GM18867 (cell line): ENCODE measurements around the gene FTO.
"Not testable (repeated sequence)": the region's sequence is repeated elsewhere in the genome, so short reads cannot be mapped to it uniquely, and the experiment has no call there.

Experiments
- ATAC-seq: cut with Tn5 transposase; IDR thresholded peaks from one replicate; pipeline ENCODE4 v1.9.1; 2021; ENCODE audit warnings: mild to moderate bottlenecking, moderate library complexity; ENCODE audit not compliant: unreplicated experiment

FTO gene

DNA sequence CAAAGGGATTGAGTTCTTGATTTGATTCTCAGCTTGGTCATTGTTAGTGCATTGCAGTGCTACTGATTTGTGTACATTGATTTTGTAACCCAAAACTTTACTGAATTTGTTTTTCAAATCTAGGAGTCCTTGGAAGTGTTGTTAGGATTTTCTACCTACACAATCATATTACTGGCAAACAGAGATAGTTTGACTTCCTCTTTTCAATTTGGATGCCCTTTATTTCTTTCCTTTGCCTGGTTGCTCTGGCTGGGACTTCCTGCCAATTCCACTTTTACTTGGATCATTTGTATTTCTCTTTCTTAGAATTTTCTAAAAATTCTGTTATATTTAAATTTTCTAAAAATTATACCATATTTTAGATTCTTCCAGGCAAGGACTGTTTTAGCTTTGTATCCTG lies 151.1 kb downstream of the FTO start:
- ATAC-seq: no peak

DNA sequence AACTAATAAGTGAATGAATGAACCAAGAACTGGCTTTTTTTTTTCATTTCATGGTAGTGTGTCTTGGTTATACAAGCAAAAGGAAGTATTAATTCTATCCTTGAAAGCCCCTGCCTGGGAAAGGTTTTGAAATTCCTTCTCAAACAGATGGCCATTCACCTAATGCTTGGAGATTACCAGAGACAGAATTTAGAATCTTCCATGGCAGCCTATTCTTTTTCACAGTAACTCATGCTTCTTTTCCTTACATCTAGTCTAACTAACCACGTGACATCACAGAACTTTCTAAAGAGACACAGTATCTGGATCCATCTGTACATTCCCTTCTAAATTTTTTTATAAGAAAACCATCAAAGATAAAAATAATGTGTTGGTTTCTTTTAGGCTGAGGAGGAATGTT lies 151.6 kb downstream of the FTO start:
- ATAC-seq: no peak

DNA sequence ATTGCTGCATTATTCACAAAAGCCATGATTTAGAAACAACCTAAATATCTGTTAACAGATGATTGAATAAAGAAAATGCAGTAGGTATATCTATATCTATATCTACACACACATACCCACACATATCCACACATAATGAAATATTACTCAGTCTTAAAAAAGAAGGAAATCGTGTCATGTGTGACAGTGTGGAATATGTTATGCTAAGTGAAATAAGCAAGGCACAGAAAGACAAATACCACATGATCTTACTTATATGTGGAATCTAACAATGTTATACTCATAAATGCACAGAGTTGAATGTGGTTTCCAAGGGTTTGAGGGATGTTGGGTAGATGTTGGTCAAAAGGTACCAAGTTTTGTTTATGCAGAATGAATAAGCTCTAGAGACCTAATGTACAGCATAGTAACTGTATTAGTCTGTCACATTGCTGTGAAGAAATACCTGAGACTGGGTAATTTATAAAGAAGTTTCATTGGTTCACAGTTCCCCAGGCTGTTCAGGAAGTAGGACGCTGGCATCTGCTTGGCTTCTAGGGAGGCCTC lies 156.1 kb downstream of the FTO start:
- ATAC-seq: no peak

DNA sequence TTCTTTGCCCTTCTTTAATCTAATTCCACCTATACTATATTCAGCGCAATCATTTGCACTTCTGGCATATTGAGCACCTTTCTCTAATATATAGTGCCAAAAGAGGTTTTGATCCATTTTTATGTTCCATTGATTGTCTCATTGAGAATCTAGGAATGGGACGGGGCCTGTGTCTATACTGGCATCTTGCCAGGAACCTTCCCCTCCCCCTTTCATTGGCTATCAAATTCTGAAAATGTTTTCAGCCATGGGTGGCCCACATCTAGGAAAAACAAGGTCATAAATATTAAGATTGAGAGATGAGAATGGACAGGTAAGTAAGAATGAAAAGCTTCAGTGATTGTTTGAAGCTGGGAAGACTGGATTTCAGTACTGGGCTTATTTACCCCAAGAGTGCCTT lies 159.9 kb downstream of the FTO start:
- ATAC-seq: no peak

DNA sequence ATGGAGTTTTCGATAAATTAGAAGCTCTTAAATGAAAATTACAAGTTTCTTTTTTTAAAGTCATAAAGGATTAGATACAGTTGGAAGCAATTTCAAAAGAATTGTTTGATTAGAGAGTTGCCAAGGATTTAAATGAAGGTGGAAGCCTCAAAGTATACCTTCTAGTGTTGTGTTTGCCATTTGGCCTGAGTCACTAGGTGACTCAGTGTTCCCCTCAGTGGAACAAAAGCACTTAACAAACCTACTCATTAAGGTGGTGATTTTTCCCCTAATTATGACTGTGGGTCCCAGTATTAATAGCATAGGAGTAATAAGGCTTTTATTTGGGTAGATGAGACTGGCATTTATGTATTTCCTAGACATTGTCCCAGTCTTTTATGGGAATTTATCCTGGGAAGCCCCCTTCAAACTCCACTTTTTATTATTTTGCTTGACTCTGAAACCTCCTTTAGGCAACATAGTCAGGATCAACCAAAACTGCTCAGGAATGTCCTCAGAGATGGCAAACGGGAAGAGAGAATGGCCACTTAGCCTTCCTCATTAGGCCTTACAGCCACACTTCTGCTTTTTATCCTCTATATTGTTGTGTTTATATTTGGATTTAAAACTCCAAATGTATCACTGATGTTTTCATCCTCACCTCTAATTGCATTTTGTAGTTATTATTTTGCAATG lies 161.0 kb downstream of the FTO start:
- ATAC-seq: no peak

DNA sequence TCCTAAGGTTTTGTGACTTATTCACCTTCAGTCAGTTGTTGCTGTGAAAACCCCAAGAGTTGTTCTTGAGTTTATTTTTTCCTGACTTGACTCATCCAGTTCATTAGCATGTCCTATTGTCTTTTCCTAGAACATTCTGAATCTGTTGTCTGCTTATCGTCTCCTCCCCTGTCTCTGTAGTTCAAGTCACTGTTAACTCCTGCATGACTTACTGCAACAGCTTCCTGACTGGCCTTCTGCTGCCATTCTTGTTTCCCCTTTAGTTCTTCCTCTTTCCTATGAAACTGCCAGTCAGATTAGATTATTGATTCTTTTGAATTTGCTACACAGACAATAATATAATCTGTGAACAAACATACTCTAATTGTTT lies 161.5 kb downstream of the FTO start:
- no peak for ATAC-seq

DNA sequence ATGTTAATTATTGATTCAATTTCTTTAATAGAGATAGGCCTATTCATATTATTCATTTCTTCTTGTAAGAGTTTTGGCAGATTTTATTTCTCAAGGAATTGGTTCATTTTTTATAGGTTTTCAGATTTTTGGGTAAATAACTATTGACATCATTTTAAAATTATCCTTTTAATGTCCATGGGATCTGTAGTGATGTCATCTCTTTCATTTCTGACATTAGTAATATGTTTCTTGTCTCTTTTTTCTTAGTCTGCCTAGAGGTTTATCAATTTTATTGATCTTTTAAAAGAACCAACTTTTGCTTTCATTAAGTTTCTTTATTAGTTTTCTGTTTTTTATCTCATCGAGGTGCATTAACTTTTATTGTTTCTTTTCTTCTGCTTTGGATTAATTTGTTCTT lies 162.6 kb downstream of the FTO start:
- ATAC-seq: no peak

DNA sequence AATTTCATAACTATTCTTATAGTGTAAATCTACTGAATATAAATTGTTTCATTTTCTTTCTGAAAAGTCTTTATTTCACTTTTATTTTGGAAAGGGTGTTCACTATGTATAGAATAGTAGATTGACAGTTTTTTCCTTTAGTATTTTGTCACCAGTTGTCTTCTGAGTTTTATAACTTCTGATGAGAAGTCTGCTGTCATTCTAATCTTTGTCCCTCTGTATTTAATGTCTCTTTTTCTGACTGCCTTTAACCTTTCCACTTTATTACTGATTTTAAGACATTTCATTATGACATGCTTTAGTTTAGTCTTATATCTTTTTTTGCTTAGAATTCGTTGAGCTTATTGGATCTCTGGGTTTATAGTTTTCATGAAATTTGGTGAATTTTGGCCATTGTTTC lies 166.9 kb downstream of the FTO start:
- no peak for ATAC-seq

DNA sequence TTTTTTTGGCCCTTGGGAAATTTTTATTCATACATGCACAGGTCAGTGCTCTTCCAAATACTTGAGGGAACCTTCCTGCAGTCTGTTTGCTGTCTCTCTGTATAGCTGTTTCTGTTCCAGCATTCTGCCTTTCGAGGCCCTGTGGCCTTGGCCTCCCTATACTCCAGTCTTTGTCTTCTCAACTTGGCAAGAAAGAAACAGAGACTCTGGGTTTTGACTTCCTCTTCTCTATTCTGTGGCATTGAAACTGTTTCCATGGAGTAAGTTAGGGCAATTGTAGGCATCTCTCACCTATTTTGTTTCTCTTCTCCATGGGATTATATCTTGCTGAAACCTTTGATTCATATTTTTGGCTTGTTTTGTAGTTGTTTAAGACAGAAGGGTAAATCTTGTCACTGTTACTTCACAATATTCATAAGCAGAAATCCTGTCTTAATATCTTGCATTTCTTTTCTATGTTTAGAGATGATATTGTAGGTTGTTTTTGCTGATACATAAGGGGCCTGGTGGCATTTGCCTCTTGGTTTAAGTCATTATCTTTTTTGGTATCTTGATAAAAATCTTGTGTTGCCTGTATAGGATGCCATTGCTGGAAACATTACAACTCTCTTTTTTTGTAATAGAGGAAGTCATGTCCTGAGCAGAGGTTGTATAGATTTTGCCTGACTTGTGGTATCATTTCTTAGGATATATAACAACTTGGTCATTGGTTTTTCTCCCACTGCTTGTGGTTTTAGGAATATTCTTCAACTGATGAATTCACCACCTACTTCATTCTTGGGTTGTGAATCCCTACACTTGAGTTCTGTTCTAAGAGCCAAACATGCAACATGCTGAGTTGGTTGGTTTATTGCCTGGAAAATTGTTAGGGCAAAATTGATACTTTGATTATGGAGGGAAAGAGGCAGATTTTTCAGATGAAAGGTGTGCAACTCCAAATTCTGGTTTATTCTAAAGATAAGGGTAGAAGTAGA lies 168.6 kb downstream of the FTO start:
- no peak for ATAC-seq

DNA sequence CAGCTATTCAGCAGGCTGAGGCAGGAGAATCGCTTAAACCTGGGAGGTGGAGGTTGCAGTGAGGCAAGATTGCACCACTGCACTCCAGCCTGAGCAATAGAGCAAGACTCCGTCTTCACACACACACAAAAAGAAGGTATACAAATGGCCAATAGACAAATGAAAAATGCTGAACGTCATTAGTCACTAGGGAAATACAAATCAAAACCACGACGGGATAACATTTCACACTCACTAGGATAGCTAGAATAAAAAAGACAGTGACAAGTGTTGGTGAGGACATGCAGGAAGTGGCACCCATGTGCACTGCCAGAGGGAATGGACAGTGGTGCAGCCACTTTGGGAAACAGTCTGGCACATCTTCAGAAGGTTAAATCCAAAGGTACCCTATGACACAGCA lies 172.9 kb downstream of the FTO start:
- ATAC-seq: no peak

DNA sequence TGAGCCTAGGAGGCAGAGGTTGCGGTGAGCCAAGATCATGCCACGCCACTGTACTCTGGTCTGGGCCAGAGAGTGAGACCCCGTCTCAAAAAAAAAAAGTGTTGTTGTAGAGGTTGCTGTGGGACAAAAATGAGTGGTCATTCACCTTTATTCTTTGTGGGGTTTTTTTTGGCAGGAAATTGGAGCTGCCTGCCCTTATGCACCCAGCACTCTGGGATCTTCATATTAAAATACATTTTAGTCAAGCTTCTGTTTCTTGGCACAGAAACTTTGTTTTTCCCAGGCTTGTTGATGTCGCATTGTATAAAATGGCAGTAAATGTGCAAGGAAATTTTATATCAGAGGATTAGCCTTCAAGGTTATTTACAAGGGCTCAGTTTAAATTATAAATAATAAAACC lies 174.3 kb downstream of the FTO start:
- ATAC-seq: no peak

DNA sequence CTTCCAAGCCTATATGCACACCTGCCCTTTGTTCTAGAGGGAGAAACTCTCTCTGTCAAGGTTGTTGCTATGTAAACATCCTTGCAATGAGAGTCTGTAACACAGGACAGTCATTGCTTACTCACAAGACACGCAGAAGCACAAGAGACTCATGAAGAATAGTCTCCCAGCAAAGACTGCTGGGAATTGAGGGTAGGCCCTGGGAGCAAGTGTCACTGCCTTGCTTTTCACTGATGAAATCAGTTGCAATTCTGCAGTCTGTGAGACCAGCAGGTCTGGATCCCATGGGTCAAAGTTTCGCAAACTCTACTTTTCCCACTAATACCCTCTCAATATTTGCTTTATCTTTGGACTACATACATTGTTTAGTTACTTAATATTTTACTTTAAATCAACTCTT lies 177.4 kb downstream of the FTO start:
- ATAC-seq: no peak

DNA sequence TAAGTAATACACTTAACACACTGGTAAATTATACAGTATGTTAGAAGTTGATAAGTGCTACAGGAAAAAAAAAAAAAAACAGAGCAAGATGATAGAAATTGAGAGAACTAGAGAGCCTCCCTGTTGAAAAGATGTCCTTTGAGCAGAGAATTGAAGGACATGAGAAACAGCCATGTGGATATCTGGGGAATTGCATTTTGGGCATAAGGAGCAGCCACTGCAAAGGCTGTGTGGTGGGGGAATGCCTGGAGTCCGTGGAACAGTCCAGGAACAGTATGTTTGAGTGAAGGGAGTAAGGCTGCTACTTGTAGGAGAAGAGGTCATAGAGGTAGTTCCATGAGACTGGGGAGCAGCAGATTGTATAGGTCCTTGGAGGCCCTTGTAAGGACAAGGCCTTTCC lies 178.4 kb downstream of the FTO start:
- ATAC-seq: no peak

DNA sequence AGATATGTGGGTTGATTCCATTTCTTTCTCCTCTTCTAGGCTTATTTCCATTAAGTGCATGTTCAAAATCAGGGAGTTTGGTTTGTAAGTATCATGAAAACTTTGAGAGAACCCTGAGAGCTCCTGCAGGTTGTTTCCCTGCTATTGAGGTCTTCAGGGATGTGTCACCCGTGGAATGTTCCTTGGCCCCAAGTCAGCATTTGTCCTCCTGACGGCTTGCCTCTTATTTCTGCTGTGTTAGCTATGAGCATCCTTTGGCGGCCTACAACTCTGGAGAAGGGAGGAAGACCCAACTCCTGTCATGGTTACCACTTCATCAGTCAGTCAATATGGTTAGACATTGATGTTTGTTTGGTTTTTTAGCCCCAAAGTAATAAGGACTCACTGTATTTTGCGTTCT lies 180.8 kb downstream of the FTO start:
- ATAC-seq: no peak

DNA sequence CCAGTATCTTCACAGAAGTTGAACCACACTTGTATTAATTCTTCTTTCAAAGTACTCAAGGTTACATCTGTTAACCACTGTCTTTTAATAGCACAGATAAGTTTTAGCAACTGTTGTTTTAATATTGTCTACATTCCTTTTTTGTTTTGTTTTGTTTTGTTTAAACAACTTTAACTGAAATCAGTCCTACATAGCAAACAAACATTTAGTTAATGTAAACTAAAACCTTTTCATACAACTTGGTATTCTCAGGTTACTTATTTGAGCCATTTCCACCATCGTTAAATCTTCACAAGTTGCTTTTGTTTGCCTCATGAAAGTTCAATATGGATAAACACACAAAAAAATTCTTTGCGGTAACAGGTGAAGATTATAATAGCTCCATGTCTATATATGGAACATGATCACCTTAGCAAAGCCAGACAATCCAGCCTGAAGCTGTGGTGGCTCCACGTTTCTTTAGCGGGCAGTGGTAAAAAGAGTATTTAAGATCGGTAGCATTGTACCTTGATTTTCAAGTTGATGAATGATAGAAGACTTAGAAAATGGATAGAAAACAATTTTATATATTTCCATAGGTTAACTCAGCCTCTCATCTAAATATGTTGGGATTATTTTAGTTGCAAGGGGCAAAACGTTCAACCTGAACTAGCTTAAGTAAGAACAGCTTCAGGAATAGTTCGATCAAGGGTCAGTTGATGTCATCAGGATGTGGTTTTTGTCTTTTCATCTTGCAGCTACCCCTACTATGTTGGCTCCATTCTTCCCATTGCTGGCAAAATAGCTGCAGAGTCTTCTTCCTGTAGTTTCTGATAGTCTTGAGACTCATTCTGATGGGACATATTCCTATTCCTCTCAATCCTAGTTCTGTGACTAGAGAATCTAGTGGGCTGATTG lies 182.8 kb downstream of the FTO start:
- ATAC-seq: no peak

DNA sequence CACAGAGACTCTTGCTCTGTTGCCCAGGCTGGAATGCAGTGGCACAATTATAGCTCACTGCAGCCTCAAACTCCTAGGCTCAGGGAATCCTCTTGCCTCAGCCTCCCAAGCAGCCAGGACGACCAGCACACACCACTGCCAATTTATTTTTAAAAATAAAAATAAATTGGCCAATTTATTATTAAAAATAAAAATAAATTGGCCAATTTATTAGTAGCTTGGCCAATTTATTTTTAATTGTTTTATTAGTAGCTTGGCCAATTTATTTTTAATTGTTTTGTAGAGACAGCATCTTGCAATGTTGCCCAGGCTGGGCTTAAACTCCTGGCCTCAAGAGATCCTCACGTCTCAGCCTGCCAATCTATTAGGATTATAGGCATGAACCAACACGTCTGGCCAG lies 184.3 kb downstream of the FTO start:
- no peak for ATAC-seq

DNA sequence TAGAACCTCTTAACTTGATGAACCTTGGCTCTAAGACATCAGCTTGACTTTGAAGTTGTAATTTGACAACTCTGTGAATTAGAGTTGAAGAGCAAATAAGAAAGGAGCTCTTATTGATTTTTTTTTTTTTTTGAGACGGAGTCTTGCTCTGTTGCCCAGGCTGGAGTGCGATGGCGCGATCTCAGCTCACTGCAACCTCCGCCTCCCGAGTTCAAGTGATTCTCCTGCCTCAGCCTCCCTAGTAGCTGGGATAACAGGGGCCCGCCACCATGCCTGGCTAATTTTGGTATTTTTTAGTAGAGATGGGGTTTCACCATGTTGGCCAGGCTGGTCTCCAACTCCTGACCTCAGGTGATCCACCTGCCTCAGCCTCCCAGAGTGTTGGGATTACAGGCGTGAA lies 186.9 kb downstream of the FTO start:
- not testable (repeated sequence) for ATAC-seq

DNA sequence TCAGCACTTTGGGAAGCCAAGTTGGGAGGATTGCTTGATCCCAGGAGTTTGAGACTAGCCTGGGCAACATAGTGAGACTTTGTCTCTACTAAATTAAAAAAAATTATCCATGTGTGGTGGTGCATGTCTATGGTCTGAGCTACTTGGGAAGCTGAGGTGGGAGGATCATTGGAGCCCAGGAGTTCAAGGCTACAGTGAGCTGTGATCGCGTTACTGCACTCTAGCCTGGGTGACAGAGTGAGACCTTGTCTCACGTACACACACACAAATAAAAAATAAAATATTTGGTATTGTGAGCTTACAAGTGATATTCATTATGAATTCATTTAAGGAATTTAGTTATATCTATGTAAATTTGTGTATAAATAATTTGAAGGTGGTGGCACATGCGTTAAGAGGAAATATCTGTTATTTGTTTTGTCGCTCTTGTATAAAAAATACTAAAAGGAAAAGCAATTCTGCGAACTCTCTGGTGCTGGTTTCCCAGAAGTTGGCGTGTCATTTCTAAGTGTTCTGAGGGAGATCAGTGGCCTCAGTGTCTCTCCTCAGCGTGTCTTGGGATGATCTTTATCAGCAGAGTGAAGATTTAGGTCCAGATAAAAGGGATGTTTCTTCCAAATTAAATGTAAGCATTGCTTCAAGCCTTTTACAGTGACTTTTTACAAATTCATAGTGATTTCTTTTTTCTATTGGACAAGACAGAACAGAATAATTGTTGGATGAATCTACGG lies 187.6 kb downstream of the FTO start:
- ATAC-seq: no peak

DNA sequence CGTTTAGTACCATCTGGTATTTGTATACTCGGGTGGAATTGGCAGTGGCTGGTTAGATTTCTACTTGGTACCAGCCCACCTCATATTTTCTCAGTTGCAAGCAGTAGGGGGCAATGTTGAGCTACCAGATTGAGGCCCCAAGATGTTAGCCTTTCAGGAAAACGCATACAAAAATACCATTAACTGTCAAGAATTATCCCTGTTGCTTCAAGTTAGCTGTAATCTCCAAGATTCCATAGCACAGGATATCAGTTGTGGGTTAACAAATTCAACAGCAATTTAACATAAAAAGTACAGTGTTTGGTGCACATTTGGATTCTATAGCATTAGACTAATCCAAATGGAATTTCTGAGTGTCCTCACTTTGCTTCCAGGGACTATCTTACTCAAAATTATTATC lies 188.2 kb downstream of the FTO start:
- peak; percentile 52 for ATAC-seq

DNA sequence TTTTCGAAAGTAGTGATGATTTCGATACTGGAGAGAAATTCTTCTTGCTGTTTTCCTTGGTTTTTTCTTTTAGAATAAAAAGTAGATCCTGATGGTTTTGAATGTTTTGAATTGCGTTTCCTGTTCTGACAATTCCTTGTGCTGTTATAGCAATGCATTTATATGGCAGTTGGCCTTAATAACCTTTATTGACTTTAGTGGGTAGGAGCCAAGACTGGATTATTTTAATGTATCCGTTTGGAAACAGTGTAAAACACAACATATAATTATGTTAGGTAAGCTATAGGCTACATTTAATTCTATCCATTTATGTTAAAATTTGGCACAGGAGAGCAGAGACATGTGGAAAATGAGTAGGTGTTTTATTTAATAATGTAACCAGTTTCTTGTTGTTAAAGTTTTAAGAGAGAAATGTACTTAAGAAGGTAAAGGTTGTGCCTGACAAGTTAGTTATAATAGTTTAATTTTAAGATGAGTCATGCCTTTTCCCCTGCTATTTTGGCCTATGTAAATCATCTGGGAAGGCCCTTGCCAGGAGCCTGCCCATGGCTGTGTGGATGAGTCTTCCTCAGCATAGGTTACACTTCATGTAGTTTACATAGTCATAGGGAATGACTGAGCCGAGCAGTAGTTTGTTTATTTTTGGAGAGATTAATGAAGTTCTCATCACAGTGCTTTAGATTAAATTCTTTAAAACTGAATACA lies 189.9 kb downstream of the FTO start:
- no peak for ATAC-seq
